SH-SY5Y (cell line): ENCODE data around the gene DYNLL1.

Experiments
- GATA2 ChIP-seq: IDR thresholded peaks from 2 replicates; pipeline ENCODE4 v1.6.1; 2011; ENCODE audit warnings: mild to moderate bottlenecking, low read depth, low read length
- GATA3 ChIP-seq: IDR thresholded peaks from 2 replicates; pipeline ENCODE4 v1.6.1; 2011; ENCODE audit warnings: low read depth, mild to moderate bottlenecking, low read length, moderate library complexity

DNA sequence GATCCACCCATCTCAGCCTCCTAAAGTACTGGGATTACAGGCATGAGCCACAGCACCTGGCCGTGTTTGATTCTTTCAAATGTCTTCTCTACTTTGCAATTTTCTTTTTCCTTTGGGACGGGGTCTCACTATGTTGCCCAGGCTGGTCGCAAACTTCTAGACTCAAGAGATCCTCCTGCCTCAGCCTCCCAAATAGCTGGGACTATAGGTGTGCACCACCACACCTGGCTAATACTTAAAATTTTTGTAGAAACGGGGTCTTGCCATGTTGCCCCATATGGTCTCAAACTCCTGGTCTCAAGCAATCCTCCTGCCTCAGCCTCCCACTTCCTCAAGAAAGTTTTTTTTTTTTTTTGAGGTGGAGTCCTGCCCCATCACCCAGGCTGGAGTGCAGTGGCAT is 47.9 kb upstream of the DYNLL1 start:
- TF ChIP-seq GATA2, result no peak
- no peak for TF ChIP-seq GATA3
